Panc1 (cell line): ENCODE data around the gene IFIT3. TPM values are rescaled to one million over a fixed set of nuclear protein-coding genes. Genes with fewer than 3 reads are reported as not detected.

ENCODE experiments used
- ATAC-seq: fragments of 200-7000 bp; cut with Tn5 transposase; 2 replicates; pipeline ENCODE4 v1.9.1; 2020; ENCODE audit warnings: mild to moderate bottlenecking, moderate library complexity
- BruUV-seq: library from RNA; stranded (reverse); fragments of 400-500 nt; replicated peaks from 2 replicates; lab custom pipeline; 2021; lab: Mats Ljungman, UMichigan
- CTCF ChIA-PET: fragments of 300-600 bp; sonication (Branson Sonifier 250); formaldehyde crosslinking; loops from one replicate; lab custom pipeline; 2022; ENCODE audit warnings: antibody characterized with exemption; lab: Charles Lee
- POLR2A ChIA-PET: fragments of 300-600 bp; sonication (Branson Sonifier 250); formaldehyde crosslinking; loops from one replicate; lab custom pipeline; 2022; ENCODE audit warnings: antibody characterized with exemption; lab: Charles Lee
- DNase-seq: peaks from one replicate; pipeline ENCODE4 v3.0.0-alpha.2; 2010; ENCODE audit warnings: low read depth, low spot score
- H3K27ac ChIP-seq: 2 replicates; pipeline ENCODE4 v1.5.1; 2011; ENCODE audit warnings: mild to moderate bottlenecking, low read length, inconsistent platforms
- H3K27me3 ChIP-seq: fragments of 200-500 bp; sonication (Bioruptor generic); 2 replicates; pipeline ENCODE4 v1.6.0; 2014; ENCODE audit warnings: low read length, inconsistent platforms; ENCODE audit not compliant: control insufficient read depth, insufficient read depth
- H3K36me3 ChIP-seq: fragments of 200-500 bp; sonication (Bioruptor generic); 2 replicates; pipeline ENCODE4 v1.5.1; 2014; ENCODE audit warnings: inconsistent platforms, mild to moderate bottlenecking, low read length, moderate library complexity; ENCODE audit not compliant: control insufficient read depth, insufficient read depth
- H3K4me1 ChIP-seq: 2 replicates; pipeline ENCODE4 v1.5.1; 2011; ENCODE audit warnings: inconsistent platforms, mild to moderate bottlenecking, low read length, moderate library complexity; ENCODE audit not compliant: control insufficient read depth, insufficient read depth
- H3K4me3 ChIP-seq, 2 experiments: 2 replicates each; pipeline ENCODE4 v1.5.1; 2011 to 2012; ENCODE audit warnings: low read depth in 2 of 2, low read length in 2 of 2, mild to moderate bottlenecking in 2 of 2, inconsistent platforms in 1 of 2, moderate library complexity in 1 of 2
- H3K9me3 ChIP-seq: fragments of 200-500 bp; sonication (Bioruptor generic); 2 replicates; pipeline ENCODE4 v1.5.1; 2014; ENCODE audit warnings: low read depth, mild to moderate bottlenecking, inconsistent platforms, low read length, moderate library complexity; ENCODE audit not compliant: control insufficient read depth, insufficient read depth
- CTCF ChIP-seq: fragments of 450-650 bp; IDR thresholded peaks from 2 replicates; pipeline ENCODE4 v1.5.1; 2017; ENCODE audit warnings: mild to moderate bottlenecking
- POLR2AphosphoS5 ChIP-seq: IDR thresholded peaks from 2 replicates; pipeline ENCODE4 v1.6.1; 2012; ENCODE audit warnings: mild to moderate bottlenecking, low read depth, low read length, moderate library complexity
- REST ChIP-seq, 2 experiments: IDR thresholded peaks; 2 replicates each; pipeline ENCODE4 v1.6.1; 2011 to 2012; ENCODE audit warnings: low read depth in 2 of 2, control low read depth in 1 of 2, low read length in 1 of 2, mild to moderate bottlenecking in 1 of 2, moderate library complexity in 1 of 2; ENCODE audit not compliant: insufficient read depth in 1 of 2
- SIN3A ChIP-seq: IDR thresholded peaks from 2 replicates; pipeline ENCODE4 v1.6.1; 2012; ENCODE audit warnings: low read depth, mild to moderate bottlenecking, low read length, moderate library complexity, borderline replicate concordance; ENCODE audit not compliant: insufficient read depth
- TCF7L2 ChIP-seq: IDR thresholded peaks from 2 replicates; pipeline ENCODE4 v1.6.1; 2011; ENCODE audit warnings: mild to moderate bottlenecking, low read depth, low read length, inconsistent platforms
- in situ Hi-C: cut with HindIII; loops from 2 replicates; pipeline ENCODE4 v1.10.0; 2016; ENCODE audit warnings: low sequenced_read_pairs, low pct_unique_long_range_greater_than_20kb
- intact Hi-C: fragments of 100-400 bp; cut with micrococcal nuclease; formaldehyde crosslinking; loops from one replicate; pipeline ENCODE4 v1.10.0; 2022; ENCODE audit not compliant: unreplicated experiment
- total RNA-seq: library from RNA; stranded (reverse); gene quantifications from one replicate; pipeline ENCODE4 v1.2.1, GENCODE V29; 2021; ENCODE audit not compliant: unreplicated experiment

The IFIT3 gene
- total RNA-seq, 1 experiment from 2014 or later: 29.8 TPM

- Histone ChIP-seq H3K4me1 (peaks cover 19% of the 10 kb centered on the region), H3K27ac (peak overlapping the region; percentile 90), H3K4me3 (peak overlapping the region; percentile 50 to 63), H3K9me3 (peaks cover 4% of the 10 kb centered on the region; the same call in 1 of the 2 replicates), H3K27me3 (no peaks in the 10 kb centered on the region), H3K36me3 (no peaks in the 10 kb centered on the region)
- BruUV-seq: TSS peak; percentile 46
- ChIA-PET CTCF (interaction anchor here (1.5 kb wide), 1 partner anchor 66 kb away, joined by 6 read pairs; no protein-coding TSS in a partner anchor), POLR2A (interaction anchor here (0.6 kb wide), 1 partner anchor 25 kb away, joined by 3 read pairs; the partner anchor contains the start of gene IFIT3)
- no peak for DNase-seq
- intact Hi-C loops: no loop called here
- no peak for TF ChIP-seq REST (IDR thresholded peaks at IDR 0.05; ENCODE audit: insufficient read depth in 1 of 2, low read depth in 2 of 2, low read length in 1 of 2)
- TF ChIP-seq SIN3A: no peak
- TF ChIP-seq POLR2AphosphoS5: no peak
- no peak for TF ChIP-seq CTCF
- TF ChIP-seq TCF7L2: no peak
- in situ Hi-C loops: no loop called here
- no peak; the same call in 1 of the 2 replicates for ATAC-seq
These were observed 24.6 kb upstream of the IFIT3 start for GRCh38 chr10:89303161-89303560.

DNA sequence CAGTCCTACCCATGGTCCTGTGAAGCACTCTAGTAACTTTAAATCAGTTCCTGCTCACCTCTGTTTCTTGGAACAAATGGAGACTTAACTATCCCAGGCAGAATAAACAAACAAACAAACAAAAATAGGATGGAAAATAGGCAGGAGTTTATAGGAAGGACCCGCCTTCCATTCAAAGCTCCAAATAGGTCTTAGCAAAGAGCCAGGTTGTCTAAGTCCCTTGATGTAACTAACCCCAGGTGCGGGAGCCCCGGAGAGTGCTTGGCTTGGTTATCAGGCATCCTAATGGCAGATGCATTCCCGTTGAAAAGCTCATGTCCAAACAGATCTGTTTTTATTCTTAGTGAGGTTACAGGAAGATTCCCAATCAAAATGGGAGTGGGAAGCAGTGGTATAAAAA lies 23.8 kb upstream of the IFIT3 start:
- Histone ChIP-seq H3K27me3 (no peaks in the 10 kb centered on the region), H3K36me3 (no peaks in the 10 kb centered on the region), H3K9me3 (peaks cover 3% of the 10 kb centered on the region; the same call in 1 of the 2 replicates), H3K4me3 (peak overlapping the region; percentile 50 to 63), H3K4me1 (peaks cover 19% of the 10 kb centered on the region), H3K27ac (peak overlapping the region; percentile 90)
- ATAC-seq: no peak
- in situ Hi-C loops: no loop called here
- TF ChIP-seq REST (IDR thresholded peaks at IDR 0.05; ENCODE audit: insufficient read depth in 1 of 2, low read depth in 2 of 2, low read length in 1 of 2) (no peak), SIN3A (no peak), CTCF (no peak), TCF7L2 (no peak), POLR2AphosphoS5 (no peak)
- CTCF ChIA-PET: interaction anchor here (1.5 kb wide), 1 partner anchor 65 kb away, joined by 6 read pairs; no protein-coding TSS in a partner anchor
- no TSS peak for BruUV-seq
- intact Hi-C loops: no loop called here
- no peak for DNase-seq
- POLR2A ChIA-PET: no interaction called here
